Measurements from ENCODE around the gene ABLIM2.

ABLIM2 gene

DNA sequence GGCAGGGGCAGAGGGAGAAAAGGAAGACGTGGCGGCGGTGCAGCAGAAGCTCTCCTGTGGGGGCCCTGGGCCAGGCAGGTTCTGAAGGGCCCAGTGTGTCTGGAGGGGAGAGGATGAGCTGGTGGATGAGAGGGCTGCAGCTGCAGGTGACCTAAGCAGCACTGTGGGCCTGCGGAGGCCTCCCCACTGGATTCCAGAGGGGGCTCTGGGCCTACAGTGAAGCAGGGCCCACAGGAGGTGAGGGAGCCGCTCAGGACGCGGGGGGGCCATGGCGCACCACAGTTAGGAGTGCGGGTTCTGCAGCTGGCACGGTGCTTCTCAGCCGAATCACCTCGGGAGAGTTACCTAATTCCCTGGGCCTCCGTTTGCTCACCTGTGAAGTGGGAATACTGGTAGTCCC is 10.5 kb downstream of the ABLIM2 start:
- Mint-ChIP-seq H3K4me3 (no peak overlapping the region), H3K27ac (no peak overlapping the region), H3K9me3 (no peaks in the 10 kb centered on the region), H3K36me3 (ENCODE audit: low read depth) (no peaks in the 10 kb centered on the region), H3K4me1 (peaks cover 22% of the 10 kb centered on the region), H3K27me3 (ENCODE audit: low read depth, poor library complexity) (peaks cover 37% of the 10 kb centered on the region)
- TF ChIP-seq, protein P1, sequence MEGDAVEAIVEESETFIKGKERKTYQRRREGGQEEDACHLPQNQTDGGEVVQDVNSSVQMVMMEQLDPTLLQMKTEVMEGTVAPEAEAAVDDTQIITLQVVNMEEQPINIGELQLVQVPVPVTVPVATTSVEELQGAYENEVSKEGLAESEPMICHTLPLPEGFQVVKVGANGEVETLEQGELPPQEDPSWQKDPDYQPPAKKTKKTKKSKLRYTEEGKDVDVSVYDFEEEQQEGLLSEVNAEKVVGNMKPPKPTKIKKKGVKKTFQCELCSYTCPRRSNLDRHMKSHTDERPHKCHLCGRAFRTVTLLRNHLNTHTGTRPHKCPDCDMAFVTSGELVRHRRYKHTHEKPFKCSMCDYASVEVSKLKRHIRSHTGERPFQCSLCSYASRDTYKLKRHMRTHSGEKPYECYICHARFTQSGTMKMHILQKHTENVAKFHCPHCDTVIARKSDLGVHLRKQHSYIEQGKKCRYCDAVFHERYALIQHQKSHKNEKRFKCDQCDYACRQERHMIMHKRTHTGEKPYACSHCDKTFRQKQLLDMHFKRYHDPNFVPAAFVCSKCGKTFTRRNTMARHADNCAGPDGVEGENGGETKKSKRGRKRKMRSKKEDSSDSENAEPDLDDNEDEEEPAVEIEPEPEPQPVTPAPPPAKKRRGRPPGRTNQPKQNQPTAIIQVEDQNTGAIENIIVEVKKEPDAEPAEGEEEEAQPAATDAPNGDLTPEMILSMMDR (IDR thresholded peaks at IDR 0.05), result no peak
- DNase-seq, result no peak

DNA sequence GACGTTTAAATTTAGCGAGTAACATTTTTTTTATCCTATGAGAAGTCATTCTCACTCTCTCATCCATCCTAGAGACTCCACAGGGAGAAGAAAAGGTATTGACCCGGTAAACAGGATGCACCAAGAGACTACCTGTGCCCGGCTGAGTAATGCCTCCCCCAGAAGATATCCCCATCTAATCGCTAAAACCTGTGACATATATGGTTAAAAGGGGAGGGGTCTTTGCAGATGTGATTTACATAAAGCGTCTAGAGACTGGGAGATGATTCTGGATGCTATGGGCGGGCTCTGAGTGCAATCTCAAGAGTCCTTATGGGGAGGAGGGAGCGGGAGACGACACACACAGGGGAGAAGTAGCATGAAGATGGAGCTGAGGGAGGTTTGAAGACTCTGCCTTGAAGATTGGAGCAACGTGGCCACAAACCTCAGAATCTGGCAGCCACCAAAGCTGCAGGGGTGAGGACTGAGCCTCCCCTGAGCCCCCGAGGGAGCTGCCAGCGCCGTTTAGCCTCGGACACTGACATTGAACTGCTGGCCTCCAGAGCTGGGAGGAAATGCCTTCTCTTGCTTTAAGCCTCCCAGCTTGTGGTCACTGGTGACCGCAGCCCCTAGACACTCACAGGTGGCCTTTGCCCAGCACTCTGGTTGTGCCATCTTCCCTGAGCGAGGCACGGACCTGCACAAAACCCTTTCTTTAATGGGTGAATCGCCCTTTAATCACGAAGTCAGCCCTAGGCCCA is 11.2 kb downstream of the ABLIM2 start:
- no peaks in the 10 kb centered on the region for H3K9me3 Mint-ChIP-seq
- DNase-seq, result no peak
- no peak overlapping the region for H3K27ac Mint-ChIP-seq
- peaks cover 22% of the 10 kb centered on the region for H3K4me1 Mint-ChIP-seq
- H3K4me3 Mint-ChIP-seq, result no peak overlapping the region
- TF ChIP-seq, protein P1 (IDR thresholded peaks at IDR 0.05), result no peak
- H3K36me3 Mint-ChIP-seq (ENCODE audit: low read depth), result no peaks in the 10 kb centered on the region
- peaks cover 34% of the 10 kb centered on the region for H3K27me3 Mint-ChIP-seq (ENCODE audit: low read depth, poor library complexity)

DNA sequence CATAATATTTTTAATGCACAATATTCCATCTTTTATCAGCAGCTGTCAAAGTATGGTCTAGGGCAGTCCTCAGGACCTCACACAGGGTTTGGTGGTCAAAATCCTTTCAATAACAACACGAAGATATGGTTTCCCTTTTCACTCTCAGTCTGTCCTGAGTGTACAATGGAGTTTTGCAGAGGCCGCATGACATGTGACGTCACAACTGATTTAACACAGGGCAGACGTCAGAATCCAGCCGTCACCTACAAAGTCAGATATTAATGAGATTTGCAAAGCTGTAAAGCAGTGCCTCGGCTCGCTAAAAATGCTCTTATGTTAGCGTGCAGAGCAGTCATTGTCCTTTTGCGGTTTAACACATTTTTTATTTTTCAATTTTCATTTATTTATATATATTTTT is 12.5 kb downstream of the ABLIM2 start:
- peaks cover 37% of the 10 kb centered on the region for H3K27me3 Mint-ChIP-seq (ENCODE audit: low read depth, poor library complexity)
- peaks cover 28% of the 10 kb centered on the region for H3K4me1 Mint-ChIP-seq
- H3K36me3 Mint-ChIP-seq (ENCODE audit: low read depth), result no peaks in the 10 kb centered on the region
- no peak overlapping the region for H3K4me3 Mint-ChIP-seq
- no peak overlapping the region for H3K27ac Mint-ChIP-seq
- TF ChIP-seq, protein P1 (IDR thresholded peaks at IDR 0.05), result no peak
- no peaks in the 10 kb centered on the region for H3K9me3 Mint-ChIP-seq
- DNase-seq, result no peak

DNA sequence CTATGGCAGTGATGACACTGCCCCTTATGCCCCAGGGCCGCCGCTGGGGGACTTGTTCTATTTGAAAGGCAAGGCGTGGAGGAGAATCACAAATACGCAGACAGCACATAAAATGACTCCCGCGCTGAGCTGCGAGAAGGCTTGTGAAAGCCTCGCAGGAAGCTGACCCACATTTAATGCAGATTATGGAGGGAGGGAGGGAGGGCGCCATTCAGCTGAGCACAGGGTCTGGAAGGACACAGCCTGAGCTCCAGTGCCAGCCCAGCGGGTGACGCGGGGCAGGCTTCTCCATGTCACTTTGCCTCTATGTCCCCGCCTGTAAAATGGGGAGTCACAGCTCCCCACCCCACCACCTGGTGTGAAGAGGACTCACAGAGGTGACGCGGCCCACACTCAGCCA is 14.3 kb downstream of the ABLIM2 start:
- no peaks in the 10 kb centered on the region for H3K9me3 Mint-ChIP-seq

DNA sequence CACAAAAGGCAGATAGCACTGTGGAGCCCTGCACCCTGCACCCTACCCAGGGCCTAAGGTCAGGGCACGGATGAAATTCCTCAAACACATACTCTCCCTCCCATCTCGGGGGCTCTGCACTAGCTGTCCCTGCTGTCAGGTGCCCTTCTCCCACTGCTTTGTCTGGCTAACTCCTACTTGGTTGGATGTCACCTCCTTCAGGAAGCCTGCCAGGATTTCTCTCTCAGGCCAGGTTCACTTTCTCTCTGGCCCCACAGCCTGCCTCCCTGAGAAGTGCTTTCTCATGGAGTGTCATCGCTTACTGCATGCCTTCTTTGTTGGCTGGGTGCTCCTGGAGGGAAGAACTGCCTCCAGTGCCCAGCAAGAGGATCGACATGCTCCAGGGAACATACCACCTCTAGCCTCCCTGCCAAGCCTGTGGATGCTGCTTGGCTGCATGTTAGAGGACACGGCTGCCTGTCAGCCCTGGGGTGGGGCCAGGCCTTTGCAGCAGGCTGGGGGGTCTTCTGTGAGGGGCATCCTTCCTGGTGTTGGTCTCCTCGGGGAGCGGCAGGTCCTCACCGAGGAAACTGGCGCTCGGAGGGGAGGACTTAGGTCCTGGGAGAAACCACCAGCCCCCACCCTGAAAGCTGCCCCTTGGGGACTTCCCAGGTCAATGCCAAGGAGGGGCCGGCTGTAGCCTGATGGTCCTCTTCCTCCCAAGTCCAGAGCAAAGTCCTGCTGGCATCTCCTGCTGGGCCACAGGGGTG is 15.0 kb downstream of the ABLIM2 start:
- Mint-ChIP-seq H3K36me3 (ENCODE audit: low read depth) (peaks cover under 1% of the 10 kb centered on the region), H3K9me3 (peaks cover 2% of the 10 kb centered on the region), H3K4me1 (peaks cover 25% of the 10 kb centered on the region), H3K4me3 (no peak overlapping the region), H3K27me3 (ENCODE audit: low read depth, poor library complexity) (peaks cover 44% of the 10 kb centered on the region), H3K27ac (no peak overlapping the region)
- no peak for DNase-seq
- TF ChIP-seq, protein P1 (IDR thresholded peaks at IDR 0.05), result no peak

More for the DNA sequence above, 14.3 kb downstream of the ABLIM2 start:
- Mint-ChIP-seq H3K27ac (no peak overlapping the region), H3K27me3 (ENCODE audit: low read depth, poor library complexity) (peaks cover 46% of the 10 kb centered on the region), H3K36me3 (ENCODE audit: low read depth) (no peaks in the 10 kb centered on the region), H3K4me1 (peaks cover 25% of the 10 kb centered on the region), H3K4me3 (no peak overlapping the region)
- TF ChIP-seq, protein P1 (IDR thresholded peaks at IDR 0.05), result no peak
- no peak for DNase-seq
